GM23248 (cell line): ENCODE results near the gene ATG9B. TPM values are rescaled to one million over a fixed set of nuclear protein-coding genes. Genes with fewer than 3 reads are reported as not detected.

Experiments
- DNase-seq: peaks from one replicate; pipeline ENCODE4 v3.0.0-alpha.2; 2015
- H2AFZ ChIP-seq: fragments of 200-600 bp; sonication (generic); 2 replicates; pipeline ENCODE4 v1.6.1; 2016; ENCODE audit warnings: antibody characterized with exemption
- H3F3A ChIP-seq: fragments of 200-600 bp; sonication (generic); 2 replicates; pipeline ENCODE4 v1.6.1; 2016; ENCODE audit warnings: mild to moderate bottlenecking, antibody characterized with exemption, mixed run types; ENCODE audit not compliant: insufficient read depth
- H3K27ac ChIP-seq: fragments of 200-600 bp; sonication (generic); 2 replicates; pipeline ENCODE4 v1.5.1; 2016; ENCODE audit warnings: mild to moderate bottlenecking
- H3K27me3 ChIP-seq: fragments of 200-600 bp; sonication (generic); replicated peaks from 2 replicates; pipeline ENCODE4 v1.6.1; 2016; ENCODE audit warnings: mild to moderate bottlenecking; ENCODE audit not compliant: insufficient read depth
- H3K36me3 ChIP-seq: fragments of 200-600 bp; sonication (generic); 2 replicates; pipeline ENCODE4 v1.6.1; 2016; ENCODE audit warnings: low read depth, mild to moderate bottlenecking
- H3K4me1 ChIP-seq: fragments of 200-600 bp; sonication (generic); 2 replicates; pipeline ENCODE4 v1.6.1; 2016; ENCODE audit warnings: mild to moderate bottlenecking; ENCODE audit not compliant: insufficient read depth
- H3K4me2 ChIP-seq: fragments of 200-600 bp; sonication (generic); one replicate; pipeline ENCODE4 v1.6.1; 2016; ENCODE audit warnings: mild to moderate bottlenecking; ENCODE audit not compliant: unreplicated experiment
- H3K4me3 ChIP-seq: fragments of 200-600 bp; sonication (generic); 2 replicates; pipeline ENCODE4 v1.5.1; 2016; ENCODE audit warnings: mild to moderate bottlenecking
- H3K79me2 ChIP-seq: fragments of 200-600 bp; sonication (generic); 2 replicates; pipeline ENCODE4 v1.6.1; 2016; ENCODE audit warnings: mild to moderate bottlenecking; ENCODE audit not compliant: insufficient read depth
- H3K9ac ChIP-seq: fragments of 200-600 bp; sonication (generic); 2 replicates; pipeline ENCODE4 v1.6.1; 2016; ENCODE audit warnings: mild to moderate bottlenecking
- H3K9me2 ChIP-seq: fragments of 200-600 bp; sonication (generic); 2 replicates; pipeline ENCODE4 v1.6.1; 2016; ENCODE audit warnings: mixed run types, mild to moderate bottlenecking, moderate library complexity; ENCODE audit not compliant: insufficient read depth
- H3K9me3 ChIP-seq: fragments of 200-600 bp; sonication (generic); one replicate; pipeline ENCODE4 v1.6.1; 2017; ENCODE audit warnings: low read depth
- H4K20me1 ChIP-seq: fragments of 200-600 bp; sonication (generic); 2 replicates; pipeline ENCODE4 v1.6.0; 2016; ENCODE audit not compliant: insufficient read depth
- EZH2 ChIP-seq: fragments of 200-600 bp; sonication (generic); IDR thresholded peaks from 2 replicates; pipeline ENCODE4 v1.6.1; 2018; ENCODE audit warnings: antibody characterized with exemption, mild to moderate bottlenecking; ENCODE audit not compliant: insufficient read depth, poor library complexity, severe bottlenecking
- EZH2phosphoT487 ChIP-seq: fragments of 200-600 bp; sonication (generic); IDR thresholded peaks from 2 replicates; pipeline ENCODE4 v1.6.1; 2018; ENCODE audit warnings: antibody characterized with exemption, moderate library complexity, mild to moderate bottlenecking, low read depth; ENCODE audit not compliant: insufficient read depth
- WGBS, 2 experiments: methylation state at CpG; one replicate each; pipeline ENCODE4 v1.1.6; 2015 to 2017; ENCODE audit warnings: low lambda C conversion rate in 2 of 2, low coverage in 1 of 2; ENCODE audit errors: missing lambda C conversion rate in 2 of 2; 5-methylcytosine and 5-hydroxymethylcytosine counted together
- in situ Hi-C: fragments of 300-500 bp; cut with MboI; formaldehyde crosslinking; loops from 2 replicates; pipeline ENCODE4 v1.15.0; 2020
- polyA plus RNA-seq: library from polyadenylated mRNA; unstranded; fragments of >200 nt; fragmentation: Nextera tagmentation; extraction: Ambion mirVana; gene quantifications from 2 replicates; pipeline ENCODE4 v1.2.1, GENCODE V29; 2016
- total RNA-seq: library from RNA; depleted of rRNA; stranded (reverse); fragments of >200 nt; shearing (Covaris generic); gene quantifications from 2 replicates; pipeline ENCODE4 v1.2.3, GENCODE V29; 2014

Gene ATG9B
- total and polyA plus RNA-seq, 2 experiments from 2014 or later: 0.79 TPM; not detected in 1

DNA sequence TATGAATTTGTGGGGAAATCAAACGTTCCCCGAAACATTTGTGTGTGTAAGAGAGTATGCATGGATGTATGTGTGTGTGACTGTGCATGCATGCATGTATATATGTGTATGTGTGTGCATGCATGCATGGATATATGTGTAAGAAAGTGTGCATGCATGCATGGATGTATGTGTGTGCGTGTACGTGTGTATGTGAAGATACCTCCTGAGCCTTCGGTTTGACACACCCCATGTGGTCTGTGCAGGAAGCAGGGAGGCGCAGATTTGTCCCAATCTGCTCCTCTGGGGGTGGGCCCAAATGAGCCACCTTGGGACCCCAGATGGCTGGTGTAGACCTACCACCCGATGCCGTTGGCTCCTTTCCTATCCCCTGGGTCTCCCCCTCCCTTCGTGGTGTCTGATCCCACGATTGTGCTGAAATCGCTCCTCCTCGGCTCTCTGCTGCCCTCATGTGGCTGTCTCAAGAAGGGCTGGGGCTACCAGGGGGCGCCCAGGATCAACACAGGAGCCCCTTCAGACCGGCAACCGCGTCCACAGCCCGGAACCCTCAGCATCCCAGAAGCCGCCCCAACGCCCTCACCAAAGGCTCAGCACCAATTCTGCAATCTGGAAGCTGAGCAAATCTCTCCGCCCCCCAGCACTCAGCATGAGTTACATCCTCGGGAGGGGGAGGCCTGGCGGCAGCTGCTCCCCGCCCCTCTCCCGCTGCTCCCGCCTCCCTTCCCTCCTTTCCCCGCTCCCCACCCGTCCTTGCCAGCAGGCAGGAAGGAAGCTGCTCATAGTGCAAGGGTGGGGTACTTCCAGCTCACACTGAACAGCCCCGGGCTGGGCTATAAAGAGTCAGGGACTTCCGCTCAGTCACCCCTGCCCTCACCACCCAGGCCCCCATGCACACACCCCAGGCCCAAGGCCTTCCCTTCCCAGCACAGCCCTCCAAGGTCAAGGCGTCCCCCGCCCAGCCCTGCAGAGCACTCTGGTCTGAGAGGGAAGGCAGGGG lies 35.8 kb downstream of the ATG9B start:
- WGBS, 2 experiments: 11 to 14% methylated on average over 22 to 31 of the region's 31 CpGs
- H3K4me2 ChIP-seq: no peak overlapping the region

DNA sequence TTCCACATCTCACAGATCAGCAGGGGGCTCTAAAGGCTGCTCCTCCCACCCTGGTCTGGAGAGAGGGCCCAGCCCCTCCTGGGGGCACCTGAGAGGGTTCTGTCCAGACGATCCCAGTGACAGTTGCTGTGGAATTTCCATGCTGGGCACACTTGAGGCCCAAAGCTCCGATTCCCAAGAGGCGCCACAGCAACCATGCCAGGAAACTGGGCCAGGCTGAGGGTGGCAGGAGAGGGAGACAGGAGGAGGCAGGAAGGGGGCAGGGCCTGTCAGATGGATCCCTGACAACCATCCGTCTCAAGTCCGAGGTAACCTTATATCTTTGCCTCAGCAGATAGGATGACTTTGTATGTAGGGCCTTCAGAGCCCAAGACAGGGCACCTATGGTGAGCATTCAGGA lies 37.7 kb downstream of the ATG9B start:
- H3K4me2 ChIP-seq: no peak overlapping the region
- H3K79me2 ChIP-seq: no peaks in the 10 kb centered on the region
- no peaks in the 10 kb centered on the region for H3K9me3 ChIP-seq
- 40 to 53% methylated on average over 4 to 5 of the region's 5 CpGs for WGBS, 2 experiments
- H3K4me3 ChIP-seq: no peak overlapping the region
- TF ChIP-seq EZH2 (no peak), EZH2phosphoT487 (no peak)
- DNase-seq: no peak
- H2AFZ ChIP-seq: no peak overlapping the region
- H3F3A ChIP-seq: no peaks in the 10 kb centered on the region
- H3K27ac ChIP-seq: no peak overlapping the region
- in situ Hi-C loops: loop anchor here (5.0 kb wide), 1 partner anchor 84 kb away; no protein-coding TSS in a partner anchor
- H3K4me1 ChIP-seq: no peaks in the 10 kb centered on the region
- H3K36me3 ChIP-seq: no peaks in the 10 kb centered on the region
- no peak overlapping the region for H3K9ac ChIP-seq
- H3K9me2 ChIP-seq: no peaks in the 10 kb centered on the region
- H3K27me3 ChIP-seq: peaks cover 8% of the 10 kb centered on the region
- H4K20me1 ChIP-seq: no peaks in the 10 kb centered on the region

More for the DNA sequence above, 35.8 kb downstream of the ATG9B start:
- Histone ChIP-seq H3K79me2 (no peaks in the 10 kb centered on the region), H3F3A (no peaks in the 10 kb centered on the region), H3K9me2 (no peaks in the 10 kb centered on the region), H3K27me3 (no peaks in the 10 kb centered on the region; the same call in 1 of the 2 replicates), H2AFZ (no peak overlapping the region), H3K4me1 (no peaks in the 10 kb centered on the region), H3K36me3 (no peaks in the 10 kb centered on the region), H3K9ac (no peak overlapping the region), H3K9me3 (no peaks in the 10 kb centered on the region), H4K20me1 (no peaks in the 10 kb centered on the region), H3K4me3 (no peak overlapping the region), H3K27ac (no peak overlapping the region)
- TF ChIP-seq EZH2phosphoT487: no peak
- no peak for TF ChIP-seq EZH2
- in situ Hi-C loops: loop anchor here (5.0 kb wide), 1 partner anchor 86 kb away; no protein-coding TSS in a partner anchor
- peak; percentile 43 for DNase-seq

DNA sequence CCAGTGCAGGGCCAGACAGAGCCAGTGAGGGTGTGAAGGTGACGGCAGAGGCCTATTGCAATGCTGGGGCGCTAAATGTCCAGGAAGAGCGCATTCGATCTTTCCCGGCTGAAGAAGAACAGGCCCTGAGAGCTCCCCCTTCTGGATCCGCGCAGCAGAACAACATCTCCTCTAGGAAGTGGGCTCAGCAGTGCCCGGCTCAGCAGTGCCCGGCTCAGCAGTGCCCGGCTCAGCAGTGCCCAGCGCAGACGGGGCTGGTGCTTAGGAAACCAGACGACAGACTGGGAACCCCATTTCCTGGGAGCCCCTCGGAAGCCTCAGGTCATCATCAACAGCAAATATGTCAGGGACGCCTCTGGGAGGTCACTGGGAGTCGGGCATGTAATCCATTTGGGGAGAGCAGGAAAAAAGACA lies 38.2 kb downstream of the ATG9B start:
- H3K79me2 ChIP-seq: no peaks in the 10 kb centered on the region
- 8 to 12% methylated on average over 14 to 16 of the region's 16 CpGs for WGBS, 2 experiments
- no peak overlapping the region for H3K9ac ChIP-seq
- H3K4me3 ChIP-seq: no peak overlapping the region
- TF ChIP-seq EZH2: no peak
- TF ChIP-seq EZH2phosphoT487: no peak
- H3K36me3 ChIP-seq: no peaks in the 10 kb centered on the region
- no peaks in the 10 kb centered on the region for H3K9me2 ChIP-seq
- H2AFZ ChIP-seq: no peak overlapping the region
- H4K20me1 ChIP-seq: no peaks in the 10 kb centered on the region
- no peak overlapping the region for H3K4me2 ChIP-seq
- peak; percentile 70 for DNase-seq
- no peaks in the 10 kb centered on the region for H3K9me3 ChIP-seq
- H3K4me1 ChIP-seq: no peaks in the 10 kb centered on the region
- in situ Hi-C loops: loop anchor here (5.0 kb wide), 1 partner anchor 84 kb away; no protein-coding TSS in a partner anchor
- peaks cover 12% of the 10 kb centered on the region for H3K27me3 ChIP-seq
- H3K27ac ChIP-seq: no peak overlapping the region
- H3F3A ChIP-seq: no peaks in the 10 kb centered on the region

DNA sequence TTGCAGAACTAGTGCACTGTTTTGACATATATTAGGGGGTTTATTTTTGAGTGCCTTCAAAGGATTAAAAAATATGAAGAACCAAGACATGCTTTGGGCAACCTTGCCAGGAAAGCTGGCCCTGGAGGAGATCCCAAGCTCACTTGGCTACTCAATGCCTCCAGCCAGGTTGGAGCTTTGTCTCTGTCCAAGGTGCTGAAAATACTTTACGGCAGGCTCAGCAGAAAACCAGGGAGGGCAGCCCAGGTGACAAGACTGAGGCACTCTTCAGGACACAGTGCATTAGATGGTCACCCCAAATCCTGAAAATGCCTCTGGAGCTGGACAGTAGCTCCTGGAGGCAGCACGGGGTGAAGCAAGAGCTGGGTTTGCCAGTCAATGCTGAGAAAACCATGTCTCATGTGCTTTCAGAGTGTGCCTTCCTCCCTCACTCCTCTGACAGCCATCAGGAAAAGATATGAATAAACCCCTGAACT lies 40.4 kb downstream of the ATG9B start:
- Histone ChIP-seq H3K79me2 (no peaks in the 10 kb centered on the region), H2AFZ (no peak overlapping the region), H3K36me3 (no peaks in the 10 kb centered on the region), H3K4me3 (no peak overlapping the region), H3K27me3 (peaks cover 19% of the 10 kb centered on the region), H3K4me1 (no peaks in the 10 kb centered on the region), H3K9me2 (no peaks in the 10 kb centered on the region), H3K9ac (no peak overlapping the region), H3K9me3 (no peaks in the 10 kb centered on the region), H3K27ac (no peak overlapping the region), H3F3A (no peaks in the 10 kb centered on the region), H3K4me2 (no peak overlapping the region), H4K20me1 (no peaks in the 10 kb centered on the region)
- in situ Hi-C loops: no loop called here
- no peak for TF ChIP-seq EZH2
- no peak for TF ChIP-seq EZH2phosphoT487
- WGBS, 2 experiments: 8 to 13% methylated on average over 2 of the region's 2 CpGs
- DNase-seq: peak; percentile 49
